Measurements from ENCODE around the gene PPP6R1. TPM values are rescaled to one million over a fixed set of nuclear protein-coding genes. Genes with fewer than 3 reads are reported as not detected.

The PPP6R1 gene
- total RNA-seq (2014; rRNA removed; shearing (Covaris generic)), result 23.9 and 48.8 TPM in 2 replicates

- DNase-seq (ENCODE audit: low read depth), result peak; percentile 99
These were observed at the start of gene PPP6R1 for GRCh38 chr19:55258828-55259539. Gene PPP6R1 (minus strand): TSS chr19:55259017. CDS start chr19:55247103, 11,914 bp downstream.

GRCh38 chr19:55308281-55308680, 49.5 kb upstream of the PPP6R1 start:
- no peak for DNase-seq (ENCODE audit: low read depth)

- no peak for DNase-seq (ENCODE audit: low read depth)
These were observed 47.9 kb upstream of the PPP6R1 start for GRCh38 chr19:55306712-55307111.

GRCh38 chr19:55305983-55306562, 47.3 kb upstream of the PPP6R1 start:
- DNase-seq (ENCODE audit: low read depth), result no peak

GRCh38 chr19:55305491-55305890, 46.7 kb upstream of the PPP6R1 start:
- peak; percentile 51 for DNase-seq (ENCODE audit: low read depth)

GRCh38 chr19:55304980-55305379, 46.2 kb upstream of the PPP6R1 start:
- no peak for DNase-seq (ENCODE audit: low read depth)

GRCh38 chr19:55304279-55304978, 45.6 kb upstream of the PPP6R1 start:
- peak; percentile 54 for DNase-seq (ENCODE audit: low read depth)

GRCh38 chr19:55303477-55303876, 44.7 kb upstream of the PPP6R1 start:
- DNase-seq (ENCODE audit: low read depth), result no peak

GRCh38 chr19:55302318-55302703, 43.5 kb upstream of the PPP6R1 start:
- DNase-seq (ENCODE audit: low read depth), result no peak

GRCh38 chr19:55301459-55302317, 42.9 kb upstream of the PPP6R1 start:
- peak; percentile 73 for DNase-seq (ENCODE audit: low read depth)

- no peak for DNase-seq (ENCODE audit: low read depth)
These were observed 42.2 kb upstream of the PPP6R1 start for GRCh38 chr19:55300886-55301458.

GRCh38 chr19:55299991-55300390, 41.2 kb upstream of the PPP6R1 start:
- no peak for DNase-seq (ENCODE audit: low read depth)

- no peak for DNase-seq (ENCODE audit: low read depth)
These were observed 38.5 kb upstream of the PPP6R1 start for GRCh38 chr19:55297267-55297666.

- DNase-seq (ENCODE audit: low read depth), result peak; percentile 24
These were observed 30.4 kb upstream of the PPP6R1 start for GRCh38 chr19:55289117-55289796.

GRCh38 chr19:55287361-55288079, 28.7 kb upstream of the PPP6R1 start:
- DNase-seq (ENCODE audit: low read depth), result no peak

- no peak for DNase-seq (ENCODE audit: low read depth)
These were observed 26.5 kb upstream of the PPP6R1 start for GRCh38 chr19:55285229-55285890.

GRCh38 chr19:55284405-55285058, 25.7 kb upstream of the PPP6R1 start:
- no peak for DNase-seq (ENCODE audit: low read depth)

GRCh38 chr19:55283548-55284377, 24.9 kb upstream of the PPP6R1 start, which contains the start of gene BRSK1:
Gene BRSK1 (plus strand): TSS chr19:55283997. CDS start chr19:55284443, 446 bp downstream.
- peak; percentile 48 for DNase-seq (ENCODE audit: low read depth)
